Measurements from ENCODE around the gene CYSTM1. TPM values are rescaled to one million over a fixed set of nuclear protein-coding genes. Genes with fewer than 3 reads are reported as not detected.

Gene CYSTM1
- total RNA-seq, 4 donors from 2014 or later: 44.9 to 77.6 (median 63.5) TPM

DNA sequence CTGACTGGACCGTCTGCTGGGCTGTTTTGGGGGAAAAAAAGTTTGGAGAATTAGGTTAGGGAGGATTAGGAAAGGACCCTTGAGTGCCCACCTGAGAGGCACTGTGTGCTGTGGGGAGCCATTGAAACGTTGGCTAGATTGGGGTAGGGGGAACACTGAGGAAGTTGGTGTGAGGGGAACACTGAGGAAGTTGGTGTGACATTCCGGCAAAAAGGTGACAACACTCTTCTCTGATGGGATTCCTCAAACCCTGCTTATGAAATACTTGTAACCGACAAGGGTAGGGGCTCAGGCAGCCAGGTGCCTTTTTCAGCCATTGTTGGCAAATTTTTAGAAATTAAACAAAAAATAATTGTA lies 1.0 kb downstream of the CYSTM1 start:
- peak overlapping the region; percentile 61 to 98 (median 90) for H3K4me3 ChIP-seq
- peaks cover 0 to 51% (median 38%) of the 10 kb centered on the region in 4 donors for H3K4me1 ChIP-seq
- H3K27ac ChIP-seq: peak overlapping the region; percentile 89 to 100 (median 98)
- no peak for DNase-seq (ENCODE audit: low spot score in 2 of 2)
- H3K9me3 ChIP-seq: no peaks in the 10 kb centered on the region
- H3K27me3 ChIP-seq: no peaks in the 10 kb centered on the region
- no peak for TF ChIP-seq POLR2A (IDR thresholded peaks at IDR 0.05)
- no peak for TF ChIP-seq EP300 (IDR thresholded peaks at IDR 0.05)
- TF ChIP-seq, protein P1, sequence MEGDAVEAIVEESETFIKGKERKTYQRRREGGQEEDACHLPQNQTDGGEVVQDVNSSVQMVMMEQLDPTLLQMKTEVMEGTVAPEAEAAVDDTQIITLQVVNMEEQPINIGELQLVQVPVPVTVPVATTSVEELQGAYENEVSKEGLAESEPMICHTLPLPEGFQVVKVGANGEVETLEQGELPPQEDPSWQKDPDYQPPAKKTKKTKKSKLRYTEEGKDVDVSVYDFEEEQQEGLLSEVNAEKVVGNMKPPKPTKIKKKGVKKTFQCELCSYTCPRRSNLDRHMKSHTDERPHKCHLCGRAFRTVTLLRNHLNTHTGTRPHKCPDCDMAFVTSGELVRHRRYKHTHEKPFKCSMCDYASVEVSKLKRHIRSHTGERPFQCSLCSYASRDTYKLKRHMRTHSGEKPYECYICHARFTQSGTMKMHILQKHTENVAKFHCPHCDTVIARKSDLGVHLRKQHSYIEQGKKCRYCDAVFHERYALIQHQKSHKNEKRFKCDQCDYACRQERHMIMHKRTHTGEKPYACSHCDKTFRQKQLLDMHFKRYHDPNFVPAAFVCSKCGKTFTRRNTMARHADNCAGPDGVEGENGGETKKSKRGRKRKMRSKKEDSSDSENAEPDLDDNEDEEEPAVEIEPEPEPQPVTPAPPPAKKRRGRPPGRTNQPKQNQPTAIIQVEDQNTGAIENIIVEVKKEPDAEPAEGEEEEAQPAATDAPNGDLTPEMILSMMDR (IDR thresholded peaks at IDR 0.05): no peak
- 14 to 17% methylated on average over 4 of the region's 4 CpGs for WGBS, 2 donors
- no peaks in the 10 kb centered on the region for H3K36me3 ChIP-seq

DNA sequence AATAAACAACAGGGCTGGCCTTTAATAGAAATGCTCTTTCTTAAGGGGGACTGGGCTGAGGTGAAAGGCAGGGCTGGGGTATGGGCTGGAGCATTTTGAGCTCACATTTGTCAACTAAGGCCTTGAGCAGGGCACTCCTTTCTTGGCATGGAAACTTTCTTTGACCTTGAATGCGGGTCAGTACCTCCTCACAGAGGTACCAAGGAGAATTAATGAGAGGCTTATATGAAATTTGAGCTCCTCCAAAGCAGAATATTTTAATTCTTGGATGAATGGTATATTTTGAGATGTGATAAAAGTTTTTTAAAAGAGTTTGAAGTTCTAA lies 3.1 kb downstream of the CYSTM1 start:
- H3K36me3 ChIP-seq: no peaks in the 10 kb centered on the region
- no peaks in the 10 kb centered on the region for H3K27me3 ChIP-seq
- H3K4me3 ChIP-seq: no peak overlapping the region
- H3K27ac ChIP-seq: peak overlapping the region; percentile 41 to 100 (median 92)
- no peaks in the 10 kb centered on the region for H3K9me3 ChIP-seq
- 61 to 64% methylated on average over 1 of the region's 1 CpG for whole genome bisulfite sequencing, 2 donors
- DNase-seq (ENCODE audit: low spot score in 2 of 2): no peak
- TF ChIP-seq EP300 (IDR thresholded peaks at IDR 0.05): no peak
- TF ChIP-seq, protein P1 (IDR thresholded peaks at IDR 0.05): no peak
- TF ChIP-seq POLR2A (IDR thresholded peaks at IDR 0.05): no peak
- peaks cover 0 to 69% (median 58%) of the 10 kb centered on the region in 4 donors for H3K4me1 ChIP-seq

DNA sequence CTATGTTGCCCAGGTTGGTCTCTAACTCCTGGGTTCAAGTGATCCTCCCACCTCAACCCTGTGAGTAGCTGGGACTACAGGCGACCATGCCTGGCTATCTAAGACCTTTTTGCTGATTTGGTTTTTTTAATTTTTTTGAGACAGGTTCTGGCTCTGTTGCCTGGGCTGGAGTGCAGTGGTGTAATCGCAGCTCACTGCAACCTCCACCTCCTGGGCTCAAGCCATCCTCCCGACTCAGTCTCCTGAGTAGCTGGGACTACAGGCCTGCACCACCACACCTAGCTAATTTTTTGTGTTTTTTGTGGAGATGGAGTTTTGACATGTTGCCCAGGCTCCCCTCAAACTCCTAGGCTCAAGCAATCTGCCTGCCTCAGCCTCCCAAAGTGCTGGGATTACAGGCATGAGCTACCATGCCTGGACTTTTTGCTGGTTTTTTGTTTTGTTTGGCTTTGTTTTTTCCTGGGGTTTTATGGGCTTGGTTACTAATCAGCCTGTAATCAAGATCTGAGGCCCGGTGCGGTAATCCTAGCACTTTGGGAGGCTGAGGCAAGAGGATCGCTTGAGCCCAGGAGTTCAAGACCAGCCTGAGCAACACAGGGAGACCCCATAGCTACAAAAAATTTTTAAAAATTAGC lies 3.6 kb downstream of the CYSTM1 start:
- H3K4me1 ChIP-seq: peaks cover 0 to 74% (median 63%) of the 10 kb centered on the region in 4 donors
- no peaks in the 10 kb centered on the region for H3K36me3 ChIP-seq
- no peak for DNase-seq (ENCODE audit: low spot score in 2 of 2)
- TF ChIP-seq, protein P1 (IDR thresholded peaks at IDR 0.05): no peak
- TF ChIP-seq POLR2A (IDR thresholded peaks at IDR 0.05) (no peak), EP300 (IDR thresholded peaks at IDR 0.05) (no peak)
- H3K27ac ChIP-seq: peak overlapping the region in 3 of 4 donors; percentile 41 to 100 (median 95)
- no peak overlapping the region for H3K4me3 ChIP-seq
- 64 to 71% methylated on average over 6 of the region's 6 CpGs for WGBS, 2 donors
- no peaks in the 10 kb centered on the region for H3K9me3 ChIP-seq
- H3K27me3 ChIP-seq: no peaks in the 10 kb centered on the region

DNA sequence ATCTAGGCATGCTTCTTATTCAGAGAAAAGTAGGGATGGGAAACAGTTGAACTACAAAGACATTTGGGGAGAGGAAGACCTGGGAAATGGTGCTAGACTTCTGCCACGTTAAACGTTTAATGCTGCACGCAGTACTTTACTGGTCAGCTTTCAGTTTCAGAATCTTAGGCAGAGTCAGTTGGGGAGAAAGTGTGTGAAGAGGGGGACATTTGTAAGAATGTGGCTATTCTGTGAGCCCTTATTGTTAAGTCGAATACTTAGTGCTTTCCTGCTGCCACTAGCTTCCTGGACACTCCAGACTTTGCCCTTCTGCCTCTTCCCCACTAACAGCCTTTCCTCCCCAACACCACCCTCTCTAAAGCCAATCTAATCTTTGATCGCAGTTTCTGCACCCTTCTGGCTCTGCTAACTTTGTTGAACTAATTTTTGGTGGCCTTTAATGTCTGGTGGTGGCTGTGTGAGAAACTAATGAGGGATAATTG lies 6.1 kb downstream of the CYSTM1 start:
- Histone ChIP-seq H3K9me3 (no peaks in the 10 kb centered on the region), H3K4me3 (no peak overlapping the region), H3K27me3 (no peaks in the 10 kb centered on the region), H3K36me3 (no peaks in the 10 kb centered on the region), H3K4me1 (peaks cover 0 to 67% (median 57%) of the 10 kb centered on the region in 4 donors), H3K27ac (peak overlapping the region; percentile 21 to 82 (median 66))
- WGBS, 2 donors: 39 to 46% methylated on average over 5 of the region's 5 CpGs
- TF ChIP-seq POLR2A (IDR thresholded peaks at IDR 0.05): no peak
- TF ChIP-seq, protein P1 (IDR thresholded peaks at IDR 0.05): no peak
- no peak for TF ChIP-seq EP300 (IDR thresholded peaks at IDR 0.05)
- DNase-seq (ENCODE audit: low spot score in 2 of 2): no peak

DNA sequence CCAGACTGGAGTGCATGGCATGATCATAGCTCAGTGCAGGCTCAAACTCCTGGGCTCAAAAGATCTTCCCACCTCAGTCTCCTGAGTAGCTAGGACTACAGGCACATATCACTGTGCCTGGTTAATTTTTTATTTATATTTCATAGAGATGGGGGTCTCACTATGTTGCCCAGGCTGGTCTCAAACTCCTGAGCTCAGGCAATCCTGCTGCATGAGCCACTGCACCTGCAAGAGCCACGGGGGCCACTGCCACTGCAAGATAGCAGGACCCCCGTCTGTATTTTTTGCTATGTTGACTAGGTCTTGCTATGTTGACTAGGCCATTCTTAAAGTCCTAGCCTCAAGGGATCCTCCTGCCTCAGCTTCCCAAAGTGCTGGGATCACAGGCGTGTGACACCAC lies 6.5 kb downstream of the CYSTM1 start:
- no peaks in the 10 kb centered on the region for H3K36me3 ChIP-seq
- H3K27ac ChIP-seq: peak overlapping the region; percentile 21 to 82 (median 66)
- H3K4me1 ChIP-seq: peaks cover 0 to 63% (median 53%) of the 10 kb centered on the region in 4 donors
- H3K9me3 ChIP-seq: no peaks in the 10 kb centered on the region
- H3K27me3 ChIP-seq: no peaks in the 10 kb centered on the region
- TF ChIP-seq, protein P1 (IDR thresholded peaks at IDR 0.05): no peak
- TF ChIP-seq EP300 (IDR thresholded peaks at IDR 0.05) (no peak), POLR2A (IDR thresholded peaks at IDR 0.05) (no peak)
- 96 to 97% methylated on average over 3 of the region's 3 CpGs for WGBS, 2 donors
- DNase-seq (ENCODE audit: low spot score in 2 of 2): no peak
- H3K4me3 ChIP-seq: no peak overlapping the region
